ENCODE measurements around the gene EPHA2.
A peak's percentile ranks its signal among the peaks of the same experiment; 100 is the strongest.

EPHA2 gene

DNA sequence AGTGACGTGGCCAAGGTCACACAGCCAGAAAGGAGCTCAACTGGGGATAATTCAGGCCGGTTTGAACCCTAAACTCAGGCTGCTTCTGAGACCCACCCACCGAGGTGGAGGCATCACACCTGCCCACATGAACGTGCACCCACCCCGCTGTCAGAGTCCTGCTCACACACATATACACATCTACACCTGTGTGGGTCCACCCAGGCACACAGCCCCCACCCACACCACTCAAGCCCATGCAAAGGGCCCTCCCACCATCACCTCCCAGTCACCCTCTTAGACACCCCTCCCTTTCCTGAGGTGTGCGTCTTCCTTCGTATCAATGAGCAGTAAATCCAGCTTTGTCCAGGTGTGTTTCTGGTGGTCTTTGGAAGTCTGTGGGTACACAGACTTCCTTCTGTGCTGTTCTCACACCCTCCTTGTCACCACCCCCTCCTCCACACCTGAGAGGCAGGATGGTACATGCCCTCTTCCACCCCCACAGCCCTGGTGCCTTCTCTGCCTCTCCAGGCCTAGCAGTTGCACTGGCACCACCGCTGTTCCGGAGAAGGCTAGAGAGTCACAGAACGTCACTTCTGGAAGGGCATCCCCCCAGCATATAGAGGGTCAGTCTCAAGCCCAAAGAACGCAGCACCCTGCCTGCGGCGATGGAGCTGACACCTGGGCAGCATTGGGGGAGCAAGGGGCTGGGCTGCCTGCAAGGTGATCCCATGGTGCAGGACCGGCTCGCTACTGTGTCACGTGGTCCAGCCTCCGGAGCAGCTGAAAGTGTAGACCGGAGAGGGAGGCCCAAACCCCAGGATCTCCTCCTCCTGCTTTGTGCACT is 63.6 kb downstream of the EPHA2 start:
- DNase-seq (ENCODE audit: low read depth in 2 of 2): no peak

- no peak for DNase-seq (ENCODE audit: low read depth in 2 of 2)
Observed at GRCh38 chr1:16091296-16091695, 64.6 kb downstream of the EPHA2 start.

DNA sequence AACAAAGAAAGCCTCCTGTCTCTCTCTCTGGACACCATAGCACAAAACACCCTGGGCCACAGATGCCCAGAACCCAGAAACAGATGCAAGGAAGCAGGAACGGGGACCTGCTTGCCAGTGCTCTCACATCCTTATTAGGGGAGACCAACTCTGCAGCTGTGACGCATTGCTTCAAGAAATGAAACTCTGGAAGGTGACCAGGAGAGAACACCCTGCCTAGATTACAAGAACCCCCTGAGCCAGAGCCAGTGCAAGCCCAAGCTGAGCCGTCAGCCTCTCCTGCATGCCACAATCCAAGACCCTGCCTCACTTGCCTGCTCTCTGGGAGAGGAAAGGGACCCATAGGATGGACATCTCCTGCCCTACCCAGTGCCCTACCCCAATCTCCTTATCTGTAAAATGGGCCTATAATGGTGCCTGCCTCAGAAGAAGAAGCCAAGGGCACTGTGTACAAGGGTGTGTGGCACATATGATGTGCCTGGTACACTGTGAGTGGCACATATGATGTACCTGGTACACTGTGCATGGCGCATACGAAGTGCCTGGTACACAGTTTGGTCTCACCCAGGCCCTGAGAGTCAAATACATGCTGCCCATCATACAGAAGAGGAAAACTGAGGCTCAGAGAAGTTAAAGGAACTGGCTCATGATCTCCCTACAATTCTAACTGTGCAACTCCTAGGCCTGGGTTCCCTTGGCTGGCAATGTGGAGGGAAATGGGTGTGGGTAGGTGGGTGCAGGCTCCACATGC is 65.6 kb downstream of the EPHA2 start:
- DNase-seq (ENCODE audit: low read depth in 2 of 2): no peak

DNA sequence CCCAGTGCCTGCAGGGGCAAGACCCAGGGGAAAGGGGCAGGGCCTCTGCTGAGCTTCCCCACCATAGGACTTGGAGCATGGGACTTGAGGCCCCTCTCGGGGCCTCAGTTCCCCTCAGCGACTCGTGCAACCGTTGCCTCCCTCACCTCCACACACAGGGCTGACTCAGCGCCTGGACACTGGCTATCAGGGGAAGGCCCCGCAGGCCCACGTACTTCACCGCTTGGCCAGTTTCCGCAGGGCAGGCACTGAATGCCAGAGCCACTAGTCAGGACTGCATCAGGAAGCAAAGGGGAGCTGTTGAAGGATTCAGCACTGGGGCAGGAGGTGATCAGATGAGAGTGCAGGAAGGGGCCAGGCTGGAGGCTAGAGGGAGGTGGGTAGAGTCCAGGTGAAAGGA is 66.9 kb downstream of the EPHA2 start:
- no peak for DNase-seq (ENCODE audit: low read depth in 2 of 2)

- no peak for DNase-seq (ENCODE audit: low read depth in 2 of 2)
Observed at GRCh38 chr1:16088351-16088911, 67.4 kb downstream of the EPHA2 start.

- no peak for DNase-seq (ENCODE audit: low read depth in 2 of 2)
Observed at GRCh38 chr1:16087733-16088132, 68.1 kb downstream of the EPHA2 start.

- DNase-seq (ENCODE audit: low read depth in 2 of 2): no peak
Observed at GRCh38 chr1:16085522-16085921, 70.3 kb downstream of the EPHA2 start.

- DNase-seq (ENCODE audit: low read depth in 2 of 2): no peak
Observed at GRCh38 chr1:16083486-16083885, 72.4 kb downstream of the EPHA2 start.

- peak; percentile 19 to 29 for DNase-seq (ENCODE audit: low read depth in 2 of 2)
Observed at GRCh38 chr1:16082283-16083038, 73.4 kb downstream of the EPHA2 start.

- DNase-seq (ENCODE audit: low read depth in 2 of 2): no peak
Observed at GRCh38 chr1:16081636-16082035, 74.2 kb downstream of the EPHA2 start.

- DNase-seq (ENCODE audit: low read depth in 2 of 2): no peak
Observed at GRCh38 chr1:16080422-16081150, 75.3 kb downstream of the EPHA2 start.

- peak; percentile 34 to 58 for DNase-seq (ENCODE audit: low read depth in 2 of 2)
Observed at GRCh38 chr1:16078925-16079656, 76.8 kb downstream of the EPHA2 start.

DNA sequence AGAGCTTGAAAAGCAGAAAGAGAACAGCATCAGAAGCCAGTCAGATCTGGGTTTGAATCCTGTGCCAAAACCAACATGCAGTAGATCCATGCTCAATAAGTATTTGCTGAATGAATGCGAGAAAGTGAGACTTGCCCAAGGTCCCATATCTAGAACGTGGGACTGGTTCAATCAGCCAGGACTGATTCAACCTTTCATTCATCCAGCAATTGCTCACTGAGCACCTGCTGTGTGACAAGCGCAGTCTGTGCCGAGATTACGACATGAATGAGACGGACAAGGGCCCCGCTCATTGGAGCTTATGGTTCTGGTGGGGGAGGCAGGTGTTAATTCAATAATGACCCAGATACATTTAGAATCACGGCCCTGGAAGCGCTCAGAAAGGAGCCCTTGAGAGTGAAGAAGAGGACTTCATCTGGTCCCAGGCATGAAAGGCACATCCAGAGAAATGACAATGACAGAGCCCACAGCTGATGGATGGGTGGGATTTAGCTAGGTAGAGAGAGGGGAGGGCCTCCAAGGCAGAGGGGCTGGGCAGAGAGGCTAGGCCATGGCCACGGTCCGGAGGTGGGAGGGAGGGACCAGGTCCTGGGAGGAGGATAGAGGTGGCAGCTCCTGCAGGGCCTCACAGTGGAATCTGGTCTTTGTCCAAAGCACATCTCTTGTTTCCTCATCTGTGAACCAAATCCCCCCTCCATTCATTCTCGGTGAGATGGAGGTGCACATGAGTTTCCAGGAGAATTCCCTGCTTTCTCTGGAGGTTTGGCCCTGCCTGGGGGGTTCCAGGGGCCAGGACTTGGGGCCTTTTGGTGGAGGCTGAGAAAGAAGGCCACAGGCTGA is 78.2 kb downstream of the EPHA2 start:
- no peak for DNase-seq (ENCODE audit: low read depth in 2 of 2)

GRCh38 chr1:16076865-16077238 is 79.0 kb downstream of the EPHA2 start:
- no peak for DNase-seq (ENCODE audit: low read depth in 2 of 2)

GRCh38 chr1:16076031-16076864 is 79.6 kb downstream of the EPHA2 start:
- DNase-seq (ENCODE audit: low read depth in 2 of 2): no peak

GRCh38 chr1:16075337-16076030 is 80.4 kb downstream of the EPHA2 start:
- no peak for DNase-seq (ENCODE audit: low read depth in 2 of 2)

Data from stimulated activated CD4-positive, alpha-beta T cell treated with anti-CD3 and anti-CD28 coated beads, Interleukin-1b, Interleukin-23, amount 100 ng/mL, for 1 hour (primary cell).